NT2/D1 (cell line): ENCODE measurements around the gene LAD1.

ENCODE experiments used
- SUZ12 ChIP-seq: IDR thresholded peaks from 2 replicates; pipeline ENCODE4 v1.6.1; 2011; ENCODE audit not compliant: insufficient read length, insufficient read depth; ENCODE audit errors: extremely low read depth
- YY1 ChIP-seq: IDR thresholded peaks from 2 replicates; pipeline ENCODE4 v1.6.1; 2011; ENCODE audit not compliant: insufficient read length, insufficient read depth
- ZNF274 ChIP-seq: IDR thresholded peaks from 2 replicates; pipeline ENCODE4 v1.6.1; 2011; ENCODE audit warnings: mild to moderate bottlenecking, low read depth, low read length

- TF ChIP-seq YY1 (no peak), ZNF274 (no peak), SUZ12 (no peak)
Observed at GRCh38 chr1:201429736-201430501, 30.8 kb upstream of the LAD1 start.
